ENCODE data around the gene D2HGDH. TPM values are rescaled to one million over a fixed set of nuclear protein-coding genes. Genes with fewer than 3 reads are reported as not detected.

The D2HGDH gene
- total RNA-seq, 1 experiment from 2014 or later, result 46.3 TPM

DNA sequence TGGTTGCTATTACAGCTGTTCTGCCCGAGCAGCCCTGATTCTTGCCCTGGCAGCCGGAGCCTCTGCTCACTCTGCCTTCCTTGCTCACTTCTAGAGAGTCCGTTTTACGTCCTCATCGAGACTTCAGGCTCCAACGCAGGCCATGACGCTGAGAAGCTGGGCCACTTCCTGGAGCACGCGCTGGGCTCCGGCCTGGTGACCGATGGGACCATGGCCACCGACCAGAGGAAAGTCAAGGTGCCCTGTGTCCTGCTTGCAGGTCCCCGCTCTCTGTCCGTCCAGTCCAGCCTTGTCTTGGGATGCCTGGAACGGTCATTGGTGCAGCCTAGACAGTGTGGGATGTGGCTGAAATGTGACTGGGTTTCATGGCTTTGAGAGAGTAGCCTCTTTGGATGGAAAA lies 16.7 kb downstream of the D2HGDH start:
- no peak overlapping the region for H3K27ac ChIP-seq (ENCODE audit: low read depth, low read length)
- no peak for TF ChIP-seq RAD21 (IDR thresholded peaks at IDR 0.05; ENCODE audit: low read depth)
- TF ChIP-seq POLR2A (IDR thresholded peaks at IDR 0.05; ENCODE audit: borderline replicate concordance, extremely low read depth, insufficient read depth, insufficient read length), result no peak
- TF ChIP-seq, protein P1, sequence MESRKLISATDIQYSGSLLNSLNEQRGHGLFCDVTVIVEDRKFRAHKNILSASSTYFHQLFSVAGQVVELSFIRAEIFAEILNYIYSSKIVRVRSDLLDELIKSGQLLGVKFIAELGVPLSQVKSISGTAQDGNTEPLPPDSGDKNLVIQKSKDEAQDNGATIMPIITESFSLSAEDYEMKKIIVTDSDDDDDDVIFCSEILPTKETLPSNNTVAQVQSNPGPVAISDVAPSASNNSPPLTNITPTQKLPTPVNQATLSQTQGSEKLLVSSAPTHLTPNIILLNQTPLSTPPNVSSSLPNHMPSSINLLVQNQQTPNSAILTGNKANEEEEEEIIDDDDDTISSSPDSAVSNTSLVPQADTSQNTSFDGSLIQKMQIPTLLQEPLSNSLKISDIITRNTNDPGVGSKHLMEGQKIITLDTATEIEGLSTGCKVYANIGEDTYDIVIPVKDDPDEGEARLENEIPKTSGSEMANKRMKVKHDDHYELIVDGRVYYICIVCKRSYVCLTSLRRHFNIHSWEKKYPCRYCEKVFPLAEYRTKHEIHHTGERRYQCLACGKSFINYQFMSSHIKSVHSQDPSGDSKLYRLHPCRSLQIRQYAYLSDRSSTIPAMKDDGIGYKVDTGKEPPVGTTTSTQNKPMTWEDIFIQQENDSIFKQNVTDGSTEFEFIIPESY (IDR thresholded peaks at IDR 0.05; ENCODE audit: extremely low read depth, insufficient replicate concordance, low read length), result no peak
- no peak for TF ChIP-seq ELF1 (IDR thresholded peaks at IDR 0.05; ENCODE audit: borderline replicate concordance, low read depth)
- TF ChIP-seq CBX3 (IDR thresholded peaks at IDR 0.05; ENCODE audit: low read depth), result no peak
- no peak for TF ChIP-seq EZH2 (IDR thresholded peaks at IDR 0.05)
- TF ChIP-seq YY1 (IDR thresholded peaks at IDR 0.05; ENCODE audit: extremely low read depth, insufficient replicate concordance, low read depth, low read length), result no peak
- no peak for TF ChIP-seq JUND (IDR thresholded peaks at IDR 0.05)
- TF ChIP-seq, protein P2, sequence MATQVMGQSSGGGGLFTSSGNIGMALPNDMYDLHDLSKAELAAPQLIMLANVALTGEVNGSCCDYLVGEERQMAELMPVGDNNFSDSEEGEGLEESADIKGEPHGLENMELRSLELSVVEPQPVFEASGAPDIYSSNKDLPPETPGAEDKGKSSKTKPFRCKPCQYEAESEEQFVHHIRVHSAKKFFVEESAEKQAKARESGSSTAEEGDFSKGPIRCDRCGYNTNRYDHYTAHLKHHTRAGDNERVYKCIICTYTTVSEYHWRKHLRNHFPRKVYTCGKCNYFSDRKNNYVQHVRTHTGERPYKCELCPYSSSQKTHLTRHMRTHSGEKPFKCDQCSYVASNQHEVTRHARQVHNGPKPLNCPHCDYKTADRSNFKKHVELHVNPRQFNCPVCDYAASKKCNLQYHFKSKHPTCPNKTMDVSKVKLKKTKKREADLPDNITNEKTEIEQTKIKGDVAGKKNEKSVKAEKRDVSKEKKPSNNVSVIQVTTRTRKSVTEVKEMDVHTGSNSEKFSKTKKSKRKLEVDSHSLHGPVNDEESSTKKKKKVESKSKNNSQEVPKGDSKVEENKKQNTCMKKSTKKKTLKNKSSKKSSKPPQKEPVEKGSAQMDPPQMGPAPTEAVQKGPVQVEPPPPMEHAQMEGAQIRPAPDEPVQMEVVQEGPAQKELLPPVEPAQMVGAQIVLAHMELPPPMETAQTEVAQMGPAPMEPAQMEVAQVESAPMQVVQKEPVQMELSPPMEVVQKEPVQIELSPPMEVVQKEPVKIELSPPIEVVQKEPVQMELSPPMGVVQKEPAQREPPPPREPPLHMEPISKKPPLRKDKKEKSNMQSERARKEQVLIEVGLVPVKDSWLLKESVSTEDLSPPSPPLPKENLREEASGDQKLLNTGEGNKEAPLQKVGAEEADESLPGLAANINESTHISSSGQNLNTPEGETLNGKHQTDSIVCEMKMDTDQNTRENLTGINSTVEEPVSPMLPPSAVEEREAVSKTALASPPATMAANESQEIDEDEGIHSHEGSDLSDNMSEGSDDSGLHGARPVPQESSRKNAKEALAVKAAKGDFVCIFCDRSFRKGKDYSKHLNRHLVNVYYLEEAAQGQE (IDR thresholded peaks at IDR 0.05; ENCODE audit: low read depth), result no peak
- TF ChIP-seq SIN3A (IDR thresholded peaks at IDR 0.05; ENCODE audit: low read depth), result no peak
- TF ChIP-seq, protein P3, sequence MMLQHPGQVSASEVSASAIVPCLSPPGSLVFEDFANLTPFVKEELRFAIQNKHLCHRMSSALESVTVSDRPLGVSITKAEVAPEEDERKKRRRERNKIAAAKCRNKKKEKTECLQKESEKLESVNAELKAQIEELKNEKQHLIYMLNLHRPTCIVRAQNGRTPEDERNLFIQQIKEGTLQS (IDR thresholded peaks at IDR 0.05), result no peak
- no peak for TF ChIP-seq SP1 (IDR thresholded peaks at IDR 0.05; ENCODE audit: low read depth)
- no peak for TF ChIP-seq TCF7L2 (IDR thresholded peaks at IDR 0.05; ENCODE audit: borderline replicate concordance, extremely low read depth, insufficient read depth, insufficient read length)
- TF ChIP-seq FOSL1 (IDR thresholded peaks at IDR 0.05; ENCODE audit: low read depth), result no peak
- no peak for TF ChIP-seq CEBPB (IDR thresholded peaks at IDR 0.05; ENCODE audit: low read depth)
- TF ChIP-seq ZNF274 (IDR thresholded peaks at IDR 0.05; ENCODE audit: low read depth, low read length), result no peak
- TF ChIP-seq, protein P4, sequence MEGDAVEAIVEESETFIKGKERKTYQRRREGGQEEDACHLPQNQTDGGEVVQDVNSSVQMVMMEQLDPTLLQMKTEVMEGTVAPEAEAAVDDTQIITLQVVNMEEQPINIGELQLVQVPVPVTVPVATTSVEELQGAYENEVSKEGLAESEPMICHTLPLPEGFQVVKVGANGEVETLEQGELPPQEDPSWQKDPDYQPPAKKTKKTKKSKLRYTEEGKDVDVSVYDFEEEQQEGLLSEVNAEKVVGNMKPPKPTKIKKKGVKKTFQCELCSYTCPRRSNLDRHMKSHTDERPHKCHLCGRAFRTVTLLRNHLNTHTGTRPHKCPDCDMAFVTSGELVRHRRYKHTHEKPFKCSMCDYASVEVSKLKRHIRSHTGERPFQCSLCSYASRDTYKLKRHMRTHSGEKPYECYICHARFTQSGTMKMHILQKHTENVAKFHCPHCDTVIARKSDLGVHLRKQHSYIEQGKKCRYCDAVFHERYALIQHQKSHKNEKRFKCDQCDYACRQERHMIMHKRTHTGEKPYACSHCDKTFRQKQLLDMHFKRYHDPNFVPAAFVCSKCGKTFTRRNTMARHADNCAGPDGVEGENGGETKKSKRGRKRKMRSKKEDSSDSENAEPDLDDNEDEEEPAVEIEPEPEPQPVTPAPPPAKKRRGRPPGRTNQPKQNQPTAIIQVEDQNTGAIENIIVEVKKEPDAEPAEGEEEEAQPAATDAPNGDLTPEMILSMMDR (IDR thresholded peaks at IDR 0.05 in 2 of 3, conservative IDR thresholded peaks at IDR 0.05 in 1 of 3; ENCODE audit: borderline replicate concordance in 1 of 3, insufficient read depth in 1 of 3, low read depth in 2 of 3, low read length in 2 of 3), result no peak
- TF ChIP-seq ZFX (IDR thresholded peaks at IDR 0.05), result no peak
- TF ChIP-seq SRF (IDR thresholded peaks at IDR 0.05; ENCODE audit: low read depth), result no peak
- TF ChIP-seq, protein P5, sequence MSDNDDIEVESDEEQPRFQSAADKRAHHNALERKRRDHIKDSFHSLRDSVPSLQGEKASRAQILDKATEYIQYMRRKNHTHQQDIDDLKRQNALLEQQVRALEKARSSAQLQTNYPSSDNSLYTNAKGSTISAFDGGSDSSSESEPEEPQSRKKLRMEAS (IDR thresholded peaks at IDR 0.05), result no peak
- no peaks in the 10 kb centered on the region; a peak in 2 of 4 replicates for H3K36me3 ChIP-seq (ENCODE audit: control insufficient read depth in 1 of 2, insufficient read depth in 2 of 2, low read length in 2 of 2)
- intact Hi-C loops (cut with micrococcal nuclease), result no loop called here
- ATAC-seq, result no peak
- CTCF ChIA-PET, result no interaction called here
- no peaks in the 10 kb centered on the region for H3K9me2 ChIP-seq (ENCODE audit: insufficient read depth)
- no peak overlapping the region for H3K4me3 ChIP-seq (replicated peaks in 1 of 2; ENCODE audit: low read depth in 1 of 2, low read length in 2 of 2)
- H3K4me2 ChIP-seq (ENCODE audit: low read length), result no peak overlapping the region
- no peak overlapping the region for H3K9ac ChIP-seq (ENCODE audit: low read length)
- H3K9me3 ChIP-seq (ENCODE audit: control insufficient read depth in 1 of 2, insufficient read depth in 1 of 2, low read depth in 1 of 2, low read length in 2 of 2), result no peaks in the 10 kb centered on the region
- no peak overlapping the region for H2AFZ ChIP-seq (ENCODE audit: low read depth, low read length, poor library complexity, severe bottlenecking)
- H3K27me3 ChIP-seq (ENCODE audit: insufficient read depth, low read length), result no peaks in the 10 kb centered on the region
- DNase-seq (ENCODE audit: low read depth, low spot score), result no peak
- H3K4me1 ChIP-seq (ENCODE audit: control insufficient read depth in 1 of 2, insufficient read depth in 2 of 2, low read length in 2 of 2), result no peaks in the 10 kb centered on the region
- H3K79me2 ChIP-seq (ENCODE audit: insufficient read depth, low read length), result no peaks in the 10 kb centered on the region
- H4K20me1 ChIP-seq (ENCODE audit: insufficient read depth), result no peaks in the 10 kb centered on the region
- BruUV-seq (replicated peaks), result no TSS peak
- POLR2A ChIA-PET, result no interaction called here
- RAD21 ChIA-PET (ENCODE audit: low non-redundant PET in 1 of 2, low total read pairs in 2 of 2, uncharacterized antibody in 2 of 2, unreplicated experiment in 2 of 2), result no interaction called here
